ENCODE data around the gene PHACTR1. TPM values are rescaled to one million over a fixed set of nuclear protein-coding genes. Genes with fewer than 3 reads are reported as not detected.

Gene PHACTR1
- total and polyA plus RNA-seq, 8 donors = 0.46 to 17.4 (median 6.4) TPM; not detected in 1

- no peaks in the 10 kb centered on the region for H3K36me3 ChIP-seq
- H3K27me3 ChIP-seq = no peaks in the 10 kb centered on the region
- DNase-seq = no peak
- H3K27ac ChIP-seq = no peak overlapping the region
- intact Hi-C loops (cut with DNase I; ENCODE audit: low total_unique reads) = no loop called here
- peaks cover 0 to 4% (median 0%) of the 10 kb centered on the region in 4 donors for H3K4me1 ChIP-seq
- H3K9me3 ChIP-seq = no peaks in the 10 kb centered on the region
- H3K4me3 ChIP-seq = no peak overlapping the region
- 78 to 88% (median 82%) methylated on average over 6 of the region's 6 CpGs for WGBS, 5 donors
- TF ChIP-seq, protein P1, sequence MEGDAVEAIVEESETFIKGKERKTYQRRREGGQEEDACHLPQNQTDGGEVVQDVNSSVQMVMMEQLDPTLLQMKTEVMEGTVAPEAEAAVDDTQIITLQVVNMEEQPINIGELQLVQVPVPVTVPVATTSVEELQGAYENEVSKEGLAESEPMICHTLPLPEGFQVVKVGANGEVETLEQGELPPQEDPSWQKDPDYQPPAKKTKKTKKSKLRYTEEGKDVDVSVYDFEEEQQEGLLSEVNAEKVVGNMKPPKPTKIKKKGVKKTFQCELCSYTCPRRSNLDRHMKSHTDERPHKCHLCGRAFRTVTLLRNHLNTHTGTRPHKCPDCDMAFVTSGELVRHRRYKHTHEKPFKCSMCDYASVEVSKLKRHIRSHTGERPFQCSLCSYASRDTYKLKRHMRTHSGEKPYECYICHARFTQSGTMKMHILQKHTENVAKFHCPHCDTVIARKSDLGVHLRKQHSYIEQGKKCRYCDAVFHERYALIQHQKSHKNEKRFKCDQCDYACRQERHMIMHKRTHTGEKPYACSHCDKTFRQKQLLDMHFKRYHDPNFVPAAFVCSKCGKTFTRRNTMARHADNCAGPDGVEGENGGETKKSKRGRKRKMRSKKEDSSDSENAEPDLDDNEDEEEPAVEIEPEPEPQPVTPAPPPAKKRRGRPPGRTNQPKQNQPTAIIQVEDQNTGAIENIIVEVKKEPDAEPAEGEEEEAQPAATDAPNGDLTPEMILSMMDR (IDR thresholded peaks at IDR 0.05) = no peak
- no peak for TF ChIP-seq EP300 (IDR thresholded peaks at IDR 0.05)
- TF ChIP-seq POLR2AphosphoS5 (IDR thresholded peaks at IDR 0.05) = no peak
- no peak for TF ChIP-seq POLR2A (IDR thresholded peaks at IDR 0.05)
Measured at GRCh38 chr6:13032566-13032965, 316.0 kb downstream of the PHACTR1 start.

- intact Hi-C loops (cut with DNase I; ENCODE audit: low total_unique reads) = no loop called here
- no peak for DNase-seq
- H3K4me3 ChIP-seq = no peak overlapping the region
- peaks cover 0 to 9% (median 2%) of the 10 kb centered on the region in 4 donors for H3K4me1 ChIP-seq
- H3K9me3 ChIP-seq = no peaks in the 10 kb centered on the region
- no peaks in the 10 kb centered on the region for H3K27me3 ChIP-seq
- no peak overlapping the region for H3K27ac ChIP-seq
- 69 to 92% (median 84%) methylated on average over 1 of the region's 1 CpG for WGBS, 5 donors
- TF ChIP-seq POLR2A (IDR thresholded peaks at IDR 0.05) (no peak), POLR2AphosphoS5 (IDR thresholded peaks at IDR 0.05) (no peak), EP300 (IDR thresholded peaks at IDR 0.05) (no peak)
- TF ChIP-seq, protein P1 (IDR thresholded peaks at IDR 0.05) = no peak
- no peaks in the 10 kb centered on the region for H3K36me3 ChIP-seq
Measured at GRCh38 chr6:13033145-13033544, 316.6 kb downstream of the PHACTR1 start.

DNA sequence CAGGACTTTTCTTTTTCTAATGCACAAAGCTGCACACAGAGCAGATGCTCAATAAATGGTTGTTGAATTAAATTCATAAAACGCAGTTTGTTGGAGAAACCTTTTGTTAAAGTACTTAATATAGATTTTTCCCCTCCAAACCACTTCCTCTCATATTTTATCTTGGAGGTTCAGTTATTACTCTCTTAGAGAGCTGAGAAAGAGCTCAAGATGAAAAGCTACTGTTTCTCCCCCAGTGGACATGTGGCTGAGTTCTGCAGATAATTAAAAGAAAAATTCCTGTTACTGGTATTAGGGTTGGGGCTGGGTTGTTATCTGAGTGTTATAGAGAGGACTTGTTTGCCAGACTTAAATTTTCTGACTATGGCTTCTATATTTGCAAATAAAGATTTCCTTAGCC, 317.7 kb downstream of the PHACTR1 start:
- no peak for TF ChIP-seq EP300 (IDR thresholded peaks at IDR 0.05)
- no peak for TF ChIP-seq POLR2AphosphoS5 (IDR thresholded peaks at IDR 0.05)
- TF ChIP-seq, protein P1 (IDR thresholded peaks at IDR 0.05) = no peak
- no peak for TF ChIP-seq POLR2A (IDR thresholded peaks at IDR 0.05)
- DNase-seq = no peak
- 0 to 38% (median 0%) methylated on average over 1 of the region's 1 CpG for WGBS, 5 donors
- peaks cover 0 to 21% (median 8%) of the 10 kb centered on the region in 4 donors for H3K4me1 ChIP-seq
- intact Hi-C loops (cut with DNase I; ENCODE audit: low total_unique reads) = no loop called here
- no peaks in the 10 kb centered on the region for H3K27me3 ChIP-seq
- no peak overlapping the region for H3K4me3 ChIP-seq
- no peak overlapping the region for H3K27ac ChIP-seq
- no peaks in the 10 kb centered on the region for H3K36me3 ChIP-seq
- no peaks in the 10 kb centered on the region for H3K9me3 ChIP-seq

- Histone ChIP-seq H3K9me3 (no peaks in the 10 kb centered on the region), H3K36me3 (no peaks in the 10 kb centered on the region), H3K27ac (no peak overlapping the region), H3K27me3 (no peaks in the 10 kb centered on the region), H3K4me3 (no peak overlapping the region), H3K4me1 (peaks cover 0 to 25% (median 8%) of the 10 kb centered on the region in 4 donors)
- no peak for DNase-seq
- WGBS, 5 donors = 70 to 84% (median 79%) methylated on average over 3 of the region's 3 CpGs
- intact Hi-C loops (cut with DNase I; ENCODE audit: low total_unique reads) = no loop called here
- TF ChIP-seq POLR2AphosphoS5 (IDR thresholded peaks at IDR 0.05) (no peak), EP300 (IDR thresholded peaks at IDR 0.05) (no peak), POLR2A (IDR thresholded peaks at IDR 0.05) (no peak)
- TF ChIP-seq, protein P1 (IDR thresholded peaks at IDR 0.05) = no peak
Measured at GRCh38 chr6:13035606-13036005, 319.0 kb downstream of the PHACTR1 start.

All from stomach (tissue), 9 donors.